Activated naive CD4-positive, alpha-beta T cell treated with anti-CD3 and anti-CD28 coated beads, Interleukin-2, amount 50 U/mL, for 16 hours (primary cell): Measurements from ENCODE around the gene RASL11B.

Experiments
- DNase-seq: peaks from one replicate; pipeline ENCODE4 v3.0.0-alpha.2; 2020

The RASL11B gene

DNA sequence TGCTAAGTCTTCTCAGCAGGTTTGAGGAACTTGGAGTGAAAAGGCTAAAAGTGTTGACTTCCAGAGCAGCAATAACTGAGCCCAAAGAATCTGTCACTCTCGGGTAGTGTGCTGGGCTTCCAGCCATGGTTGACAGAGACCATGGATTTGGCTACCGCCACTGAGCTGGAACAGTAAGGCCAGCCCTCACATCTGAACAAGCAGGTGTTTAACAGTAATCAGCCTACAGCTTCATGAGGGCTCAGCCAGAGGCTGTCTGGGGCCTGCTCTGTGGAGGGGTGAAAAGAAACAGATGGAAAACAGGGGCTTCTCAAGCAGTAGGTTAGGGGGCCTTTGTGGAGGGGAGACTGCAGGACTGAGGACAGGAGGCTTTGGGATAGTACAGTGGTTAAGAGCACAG lies 14.9 kb downstream of the RASL11B start:
- no peak for DNase-seq

DNA sequence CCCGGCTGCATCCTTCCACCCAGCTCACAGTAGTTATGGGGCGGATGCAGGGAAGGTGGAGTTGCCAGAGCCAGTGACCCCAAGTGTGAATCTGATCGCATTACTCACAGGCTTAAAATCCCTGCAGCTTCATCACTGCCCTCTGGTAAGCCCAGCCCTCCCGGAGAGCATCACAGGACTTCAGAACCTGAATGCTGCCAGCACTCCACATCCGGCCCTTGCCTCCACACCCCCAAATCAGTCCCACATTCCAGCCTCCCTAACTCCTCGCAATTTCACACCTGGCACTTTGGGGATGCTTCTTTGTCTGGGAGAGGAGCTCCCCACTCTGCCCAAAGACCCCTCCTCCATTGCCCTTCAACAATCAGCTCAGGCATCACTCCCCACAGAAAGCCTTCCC lies 15.6 kb downstream of the RASL11B start:
- DNase-seq = no peak

DNA sequence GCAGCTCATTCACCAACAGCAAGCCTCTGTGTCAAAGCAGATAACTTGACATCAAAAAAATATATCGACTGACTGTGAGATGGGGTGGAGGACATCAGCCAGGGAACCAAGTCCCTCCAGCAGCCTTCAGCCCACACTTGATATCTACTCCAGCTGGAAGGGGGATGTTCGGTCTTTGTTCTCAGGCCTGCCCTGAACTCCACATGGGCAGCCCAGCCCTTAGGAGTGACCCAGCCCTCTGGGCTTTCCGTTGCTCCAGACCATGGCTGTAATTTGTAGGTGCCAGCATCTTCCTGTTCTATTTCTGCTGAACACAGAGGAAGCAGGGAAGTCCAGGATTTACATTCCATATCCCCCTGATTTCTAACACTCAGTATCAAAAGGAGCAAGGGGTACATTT lies 17.4 kb downstream of the RASL11B start:
- no peak for DNase-seq

DNA sequence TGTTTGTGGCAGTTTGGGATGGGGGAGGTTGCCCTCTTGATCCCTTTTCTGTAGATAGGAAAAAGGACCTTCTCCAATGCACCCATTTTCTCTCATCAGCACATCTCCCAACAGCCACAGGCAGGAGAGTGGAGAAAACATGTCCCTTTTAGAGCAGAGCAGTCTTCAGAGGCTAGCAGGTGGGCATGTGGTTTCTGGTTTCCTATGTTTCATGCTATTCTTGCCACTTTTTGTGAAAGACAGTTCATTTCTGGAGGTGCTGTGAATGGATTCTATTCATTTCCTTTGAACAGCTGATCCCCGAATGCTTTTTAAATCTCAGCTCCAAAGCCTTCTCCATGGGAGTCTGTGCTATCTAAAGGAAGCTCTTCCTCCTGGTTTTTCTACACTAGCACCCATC lies 18.9 kb downstream of the RASL11B start:
- DNase-seq = no peak

DNA sequence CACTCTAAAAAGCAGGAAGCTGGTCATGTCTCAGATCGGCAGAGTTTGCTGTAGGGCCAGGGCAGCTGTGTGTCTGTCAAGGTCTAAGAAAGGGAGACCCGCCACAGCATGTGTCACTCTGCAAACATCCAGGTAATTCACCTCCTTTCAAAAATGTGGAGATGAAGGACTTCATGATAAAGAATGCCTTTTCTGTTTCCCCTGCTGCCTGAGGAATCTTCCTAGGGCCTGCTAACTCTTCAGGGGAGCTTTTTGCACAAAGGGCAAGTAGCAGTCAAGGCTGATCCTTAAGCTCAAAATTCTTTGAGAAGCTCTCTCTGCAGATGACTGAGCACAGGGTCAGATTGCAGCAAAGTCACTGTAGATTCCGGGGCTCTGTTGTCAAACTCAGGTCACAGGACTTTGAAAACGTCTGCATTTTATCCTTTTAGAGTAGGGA lies 21.1 kb downstream of the RASL11B start:
- no peak for DNase-seq

DNA sequence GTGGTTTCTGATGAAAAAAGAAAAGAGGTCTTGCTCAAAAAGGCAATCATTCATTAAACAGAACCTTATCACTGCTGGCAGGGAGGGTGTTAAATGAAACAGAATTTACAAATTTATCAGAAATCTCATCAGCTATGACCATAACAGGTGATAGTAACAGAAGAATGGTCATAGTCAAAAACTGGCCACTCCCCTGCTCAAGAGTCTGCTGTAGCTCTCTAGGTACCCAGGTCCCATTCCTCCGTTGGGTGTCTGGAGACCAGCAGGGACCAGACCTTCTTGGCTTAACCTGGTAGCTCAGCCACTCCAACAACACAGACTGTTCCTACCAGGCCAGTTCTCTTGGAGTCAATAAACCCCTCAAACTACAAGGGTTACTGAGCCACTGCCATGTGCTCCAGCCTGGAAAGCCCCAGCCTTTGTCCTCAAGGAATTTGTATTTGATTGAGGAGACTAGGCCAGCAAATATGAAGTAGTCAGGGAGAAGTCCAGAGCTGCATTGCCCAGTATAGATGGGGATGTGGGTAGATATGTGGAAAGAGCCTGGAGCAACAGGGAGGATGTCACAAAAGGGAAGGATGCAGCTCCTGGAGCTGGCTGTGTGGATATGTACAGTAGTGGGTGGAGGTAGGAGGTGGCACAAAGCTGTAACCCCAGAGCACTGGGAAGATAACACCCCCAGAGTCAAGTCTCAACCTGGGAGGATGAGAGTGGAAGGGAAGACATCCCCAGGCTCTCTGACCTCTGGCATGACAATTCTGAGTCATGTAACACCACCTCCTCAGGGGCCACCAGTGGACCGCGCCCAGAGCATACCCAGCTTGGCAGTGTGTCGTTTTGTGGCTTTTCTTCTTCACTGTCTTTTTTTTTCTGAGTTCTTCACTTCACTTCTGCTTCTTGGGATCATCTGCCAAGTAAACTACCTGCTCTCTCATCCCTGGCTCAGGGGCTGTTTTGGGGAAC lies 21.9 kb downstream of the RASL11B start:
- no peak for DNase-seq

DNA sequence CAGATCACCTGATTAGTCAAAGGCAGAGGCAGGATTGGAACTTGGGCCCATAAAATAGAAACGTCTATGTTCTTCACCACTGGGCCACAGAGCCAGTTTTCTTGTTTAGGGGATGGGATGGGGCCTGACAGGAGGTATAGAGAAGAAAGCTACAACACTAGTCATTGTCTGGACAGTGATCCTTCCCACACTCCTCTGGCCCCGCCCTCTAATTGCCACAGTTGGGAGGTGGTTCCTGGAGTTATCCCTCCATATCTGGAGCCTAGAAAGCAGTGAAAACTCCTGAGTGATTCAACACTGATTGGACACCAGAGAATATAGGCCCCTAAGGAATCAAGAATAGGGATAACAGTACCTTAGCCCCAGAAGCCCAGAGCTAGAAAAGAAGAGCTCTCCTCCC lies 22.9 kb downstream of the RASL11B start:
- DNase-seq = no peak

DNA sequence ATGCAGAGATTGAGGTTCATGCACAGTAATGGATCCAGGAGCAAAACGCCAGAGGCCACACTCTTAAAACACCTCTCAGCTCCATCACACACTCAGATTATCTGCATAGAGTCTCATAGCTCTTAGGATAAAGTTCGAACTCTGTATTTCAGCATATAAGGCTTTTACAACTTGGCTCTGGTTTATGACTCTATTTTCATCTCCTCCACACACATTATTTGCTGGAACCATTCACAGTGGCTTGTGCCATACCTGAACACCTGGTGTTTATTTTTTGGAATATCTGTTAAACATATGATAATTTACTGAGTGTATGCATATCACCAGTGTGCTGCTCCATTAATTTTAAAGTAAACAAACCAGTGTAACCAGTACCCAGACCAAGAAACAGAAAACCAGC lies 27.2 kb downstream of the RASL11B start:
- no peak for DNase-seq

DNA sequence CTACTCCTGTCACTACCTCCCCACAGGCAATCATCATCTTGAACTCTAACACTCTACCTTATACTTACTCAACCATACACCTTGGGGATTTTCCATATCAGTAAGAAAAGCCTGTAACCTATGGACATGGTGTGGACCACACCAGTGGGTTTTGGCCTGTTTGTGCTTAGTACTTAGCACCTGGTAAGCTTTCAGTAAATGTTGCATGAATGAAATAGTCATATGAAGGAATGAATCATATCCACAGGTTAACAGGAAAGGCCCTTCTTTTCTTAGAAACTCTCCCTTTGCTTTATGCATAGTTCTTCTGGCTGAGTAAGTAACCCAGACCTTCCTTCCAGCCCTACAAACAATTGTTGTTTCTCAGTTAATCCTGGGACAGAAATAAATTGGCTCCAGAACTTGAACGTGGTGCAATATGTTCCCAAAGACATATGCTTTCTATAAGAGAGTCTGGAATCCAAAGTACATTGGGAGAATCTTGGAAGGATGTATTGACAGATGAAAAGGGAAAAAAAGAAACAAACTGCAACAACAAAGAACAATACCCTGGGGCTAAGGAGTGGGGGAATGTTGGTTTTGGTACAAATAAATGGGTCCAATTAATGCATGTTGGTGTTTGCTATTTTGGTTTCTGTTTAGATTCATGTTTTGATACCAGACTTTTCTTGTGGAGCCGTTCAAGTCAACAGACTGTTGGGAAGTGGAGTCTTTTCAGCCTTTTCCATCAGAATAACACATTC lies 27.8 kb downstream of the RASL11B start:
- DNase-seq = no peak

DNA sequence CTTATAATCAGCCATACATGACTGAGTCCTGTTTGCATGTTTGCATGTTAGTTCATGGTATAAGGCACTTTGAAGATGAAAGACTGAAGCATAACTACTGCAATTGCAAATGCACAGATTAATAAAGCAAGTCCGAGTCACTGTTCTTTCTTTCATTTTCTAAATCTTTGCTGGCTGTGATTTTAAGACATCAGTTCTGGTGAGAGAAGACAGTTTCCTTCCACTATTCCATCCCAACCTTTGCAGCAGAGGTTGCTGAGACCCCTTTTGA lies 28.3 kb downstream of the RASL11B start:
- no peak for DNase-seq

DNA sequence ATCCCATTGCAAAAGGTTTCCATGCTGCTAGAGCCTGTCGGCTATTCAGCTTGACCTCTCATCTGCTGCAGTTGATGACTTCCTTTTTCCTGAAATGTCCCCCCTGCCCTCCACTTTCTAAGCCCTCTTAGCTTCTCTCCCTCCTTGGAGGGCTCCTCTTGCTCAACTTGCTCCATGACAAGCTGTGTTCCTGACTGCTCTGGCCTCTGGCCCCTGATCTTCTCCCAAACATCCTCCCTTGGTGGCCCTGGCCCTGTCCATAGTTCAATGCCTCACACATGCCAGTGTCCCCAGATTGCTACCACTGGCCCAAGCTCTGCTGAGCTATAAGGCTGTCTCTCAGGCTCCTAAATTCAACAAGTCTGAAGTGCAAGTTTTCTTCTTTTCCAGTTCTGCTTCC lies 29.6 kb downstream of the RASL11B start:
- no peak for DNase-seq

DNA sequence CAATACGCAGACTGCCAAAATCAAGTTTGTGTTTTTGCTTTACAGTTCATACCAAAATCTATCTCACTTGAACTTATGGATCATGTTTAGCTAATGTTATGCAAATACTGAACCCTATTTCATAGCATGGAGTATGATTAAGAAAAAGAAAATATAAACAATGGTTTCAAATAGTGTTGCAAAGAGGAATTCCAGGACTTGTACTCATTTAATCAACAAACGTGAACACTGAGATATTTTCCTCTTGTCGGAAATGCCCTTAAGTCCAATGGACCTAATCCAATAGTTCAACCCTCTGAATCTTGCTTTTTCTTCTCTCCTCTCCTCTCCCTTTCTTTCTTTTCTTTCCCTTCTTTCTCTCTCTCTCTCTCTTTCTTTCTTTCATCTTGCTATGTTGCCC lies 30.8 kb downstream of the RASL11B start:
- DNase-seq = no peak

DNA sequence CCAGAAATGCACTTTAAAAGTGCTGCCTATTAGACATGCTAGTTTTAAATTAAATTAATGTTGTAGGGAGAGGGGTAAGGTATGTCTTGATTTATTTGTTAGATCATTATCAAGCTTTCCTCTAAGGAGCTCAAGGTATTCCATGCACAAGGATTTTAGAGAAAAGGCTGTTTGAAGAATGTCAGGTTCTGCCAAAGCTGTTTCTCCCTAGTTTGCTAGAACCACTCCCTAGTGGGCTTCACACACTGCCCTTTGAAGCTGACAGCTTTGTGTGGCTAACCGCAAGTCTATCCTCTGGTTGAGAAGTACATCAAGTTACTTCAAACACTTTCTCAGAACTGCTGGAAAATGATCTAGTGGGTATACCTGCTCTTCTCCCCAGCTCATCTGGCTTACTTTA lies 32.3 kb downstream of the RASL11B start:
- no peak for DNase-seq

DNA sequence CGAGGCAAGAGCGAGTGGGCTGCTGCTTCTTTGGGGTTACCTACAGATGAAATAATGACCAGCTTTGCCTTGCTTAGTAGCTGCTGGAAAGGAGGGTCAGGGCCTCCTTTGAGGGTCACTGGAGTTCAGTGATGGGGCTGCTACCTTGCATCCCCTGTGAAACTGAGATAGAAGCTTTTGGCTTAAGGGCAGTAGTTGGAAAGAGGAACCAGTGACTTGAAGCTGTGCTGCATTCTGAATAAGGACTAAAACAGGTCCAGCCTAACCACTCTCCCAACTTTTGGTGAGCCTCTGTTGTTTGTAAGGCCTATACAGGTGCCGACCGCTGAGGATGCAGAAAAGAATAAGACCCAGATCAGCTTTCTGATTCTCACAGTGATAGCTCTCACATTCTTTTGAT lies 41.2 kb downstream of the RASL11B start:
- DNase-seq = no peak

DNA sequence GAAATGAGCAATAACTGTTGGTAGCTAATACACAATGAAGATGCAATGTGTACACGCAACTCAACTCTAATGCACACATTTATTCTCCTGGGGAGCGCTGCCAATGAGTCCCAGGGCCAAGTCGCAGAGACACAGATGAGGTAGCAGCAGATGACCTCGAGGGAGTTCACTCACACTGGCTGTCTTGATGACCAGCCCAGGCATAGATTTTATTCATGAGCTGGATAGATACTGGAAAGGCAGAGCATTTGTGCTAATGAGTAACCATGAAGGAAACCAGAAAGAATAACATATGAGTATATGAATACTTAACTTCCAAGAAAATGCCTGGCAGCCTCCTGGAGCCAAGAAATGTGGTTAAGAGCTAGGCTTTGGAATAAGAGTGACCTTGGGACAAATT lies 42.3 kb downstream of the RASL11B start:
- no peak for DNase-seq

DNA sequence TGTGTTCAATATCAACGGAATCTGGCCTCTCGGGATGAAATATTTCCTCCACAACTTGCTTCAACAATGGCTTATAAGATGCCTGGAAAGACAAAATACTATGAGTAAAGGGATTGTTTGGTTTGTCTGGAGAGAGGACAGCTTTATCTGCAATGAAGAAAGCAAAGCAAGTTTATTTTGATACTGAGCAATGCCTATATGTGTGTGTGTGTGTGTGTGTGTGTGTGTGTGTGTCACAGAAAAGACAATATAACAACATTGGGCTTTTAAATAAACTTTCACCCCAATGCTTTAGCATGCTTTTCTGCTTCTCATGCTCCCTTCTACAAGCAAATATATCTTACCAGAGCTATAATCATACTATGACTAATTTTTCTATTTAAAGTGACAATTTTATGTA lies 45.4 kb downstream of the RASL11B start:
- DNase-seq = no peak

DNA sequence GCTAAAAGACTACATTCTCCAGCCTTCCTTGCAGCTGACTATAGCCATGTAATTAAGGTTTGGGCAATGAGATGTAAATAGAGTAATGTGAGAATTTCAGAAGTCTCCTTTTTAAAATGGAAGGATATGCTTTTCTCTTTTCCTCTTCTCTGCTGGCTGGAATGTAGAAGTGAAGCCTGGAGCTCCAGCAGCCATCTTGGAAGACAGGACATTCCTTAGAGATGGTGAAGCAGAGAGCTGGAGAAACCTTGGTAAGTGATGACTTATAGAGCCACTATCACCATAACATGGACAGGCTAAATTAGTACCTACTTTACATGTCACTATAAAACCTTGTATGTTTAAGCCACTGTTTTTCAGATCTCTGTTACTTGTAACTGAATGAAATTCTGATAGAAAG lies 48.0 kb downstream of the RASL11B start:
- no peak for DNase-seq

DNA sequence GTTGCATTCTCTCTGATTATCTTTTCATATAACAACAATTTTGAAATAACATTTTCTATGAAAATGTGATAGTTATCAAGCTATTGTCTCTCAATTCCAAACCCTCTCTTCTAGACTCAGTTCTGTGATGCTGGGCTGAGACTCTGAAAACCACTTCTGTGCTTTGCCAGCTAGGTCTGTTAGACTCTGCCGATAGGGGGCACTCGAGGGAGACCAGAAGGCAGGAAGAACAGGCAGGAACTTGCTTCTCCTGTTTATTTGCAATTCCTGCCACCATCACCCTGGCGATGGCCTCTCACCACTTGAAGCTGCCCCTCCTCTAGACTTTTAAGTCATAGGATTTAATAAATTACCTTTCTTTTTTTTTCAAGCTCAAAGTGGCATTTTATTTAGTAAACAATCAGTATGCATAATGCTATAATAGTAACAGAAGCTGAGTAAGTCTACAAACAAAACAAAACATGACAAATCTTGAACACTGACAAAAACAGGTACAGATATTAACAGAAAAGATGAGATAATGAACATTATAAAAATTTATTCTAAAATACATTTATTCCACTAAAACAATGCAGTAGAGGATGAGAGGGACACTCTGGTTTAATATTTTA lies 49.7 kb downstream of the RASL11B start:
- peak; percentile 64 for DNase-seq

DNA sequence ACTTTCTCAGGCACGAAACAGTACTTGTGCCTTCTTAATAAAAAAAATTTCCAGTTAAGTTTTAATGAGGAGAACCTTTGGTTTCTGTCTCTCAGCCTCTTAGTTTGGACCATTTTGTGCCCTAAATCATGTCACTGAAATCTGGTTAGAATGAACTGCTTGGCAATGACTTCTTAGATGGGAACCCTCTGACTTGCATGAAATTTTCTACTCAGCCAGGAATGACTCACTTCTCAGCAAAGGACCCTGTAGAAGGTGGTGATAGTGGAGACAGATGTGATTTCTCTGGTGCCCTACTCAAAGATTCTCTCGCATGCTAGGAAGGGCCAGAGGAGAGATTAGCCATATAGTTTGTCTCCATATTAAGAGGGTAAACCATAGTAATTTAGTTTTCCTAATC lies 50.5 kb downstream of the RASL11B start:
- DNase-seq = no peak

DNA sequence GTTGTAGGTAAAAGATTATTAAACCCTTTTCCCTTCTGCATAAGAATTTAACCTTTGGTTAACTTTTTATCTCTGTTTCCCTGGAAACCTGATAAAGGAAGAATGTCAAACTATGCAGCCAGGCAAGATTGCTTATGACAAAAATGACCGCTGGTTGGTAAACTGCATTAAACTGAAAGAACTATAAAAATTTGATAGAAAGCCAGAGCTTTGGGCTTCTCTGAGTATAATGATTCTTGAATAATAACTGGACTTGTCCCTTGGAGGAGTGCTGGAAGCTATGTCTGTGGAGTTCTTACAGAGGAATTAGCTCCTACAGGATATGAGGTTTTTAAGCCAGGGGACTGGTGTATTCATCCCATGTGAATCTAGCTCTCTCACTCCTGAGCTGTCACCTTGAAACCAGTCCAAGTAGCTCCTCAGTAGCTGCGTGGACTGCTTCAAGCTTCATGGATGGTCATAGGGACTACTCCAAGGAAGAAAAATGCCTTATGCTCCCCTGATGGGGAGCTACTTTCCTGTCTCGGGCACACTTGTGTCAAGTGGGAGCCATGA lies 52.0 kb downstream of the RASL11B start:
- DNase-seq = no peak

DNA sequence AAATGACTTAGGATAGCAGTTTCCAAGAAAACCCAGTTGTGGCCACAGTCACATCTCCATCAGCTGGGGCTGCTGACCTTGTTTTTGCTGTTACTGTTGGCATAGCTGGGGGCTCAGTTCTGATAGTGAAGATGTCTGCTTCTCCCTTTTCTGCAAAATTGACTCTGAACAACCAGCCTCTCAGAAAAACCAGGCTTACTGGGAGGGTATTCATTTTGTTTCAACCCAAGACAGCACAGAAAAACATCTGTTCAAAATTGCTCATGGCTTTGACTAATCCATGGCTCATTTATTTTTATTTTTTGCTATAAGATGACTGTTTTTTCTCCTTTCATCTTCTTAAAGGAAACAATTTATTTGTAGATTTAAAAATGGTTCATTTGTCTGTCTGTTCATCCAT lies 53.1 kb downstream of the RASL11B start:
- no peak for DNase-seq

DNA sequence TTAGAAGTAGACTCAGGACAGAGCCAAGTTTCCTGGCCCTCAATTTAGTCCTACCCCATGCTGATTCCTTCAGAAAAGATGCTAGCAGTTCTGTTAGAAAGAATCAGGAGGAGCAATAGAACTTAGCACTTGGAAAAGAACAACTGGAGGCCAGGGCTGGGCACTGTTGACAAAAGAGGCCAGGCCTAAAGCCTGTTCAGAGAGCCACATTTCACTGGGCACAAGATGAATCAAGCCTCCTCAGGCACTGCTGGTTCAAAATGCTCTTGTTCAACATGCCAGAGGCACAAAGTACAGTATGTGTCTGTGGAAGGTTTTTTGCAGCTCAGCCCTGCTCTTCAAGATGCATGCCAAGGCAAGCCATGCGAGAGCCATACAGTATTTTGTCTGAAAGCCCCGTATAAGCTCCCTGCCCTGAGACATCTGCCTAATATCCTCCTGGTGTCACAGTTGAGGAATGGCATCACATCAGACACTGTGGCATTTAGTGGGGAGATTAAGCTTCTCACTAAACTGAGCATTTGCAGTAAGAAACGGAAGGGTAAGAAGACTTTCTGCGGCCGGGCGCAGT lies 53.7 kb downstream of the RASL11B start:
- no peak for DNase-seq
